Measurements from ENCODE around the gene GOPC.
"Not testable (repeated sequence)": the region's sequence is repeated elsewhere in the genome, so short reads cannot be mapped to it uniquely, and the experiment has no call there.

Gene GOPC

DNA sequence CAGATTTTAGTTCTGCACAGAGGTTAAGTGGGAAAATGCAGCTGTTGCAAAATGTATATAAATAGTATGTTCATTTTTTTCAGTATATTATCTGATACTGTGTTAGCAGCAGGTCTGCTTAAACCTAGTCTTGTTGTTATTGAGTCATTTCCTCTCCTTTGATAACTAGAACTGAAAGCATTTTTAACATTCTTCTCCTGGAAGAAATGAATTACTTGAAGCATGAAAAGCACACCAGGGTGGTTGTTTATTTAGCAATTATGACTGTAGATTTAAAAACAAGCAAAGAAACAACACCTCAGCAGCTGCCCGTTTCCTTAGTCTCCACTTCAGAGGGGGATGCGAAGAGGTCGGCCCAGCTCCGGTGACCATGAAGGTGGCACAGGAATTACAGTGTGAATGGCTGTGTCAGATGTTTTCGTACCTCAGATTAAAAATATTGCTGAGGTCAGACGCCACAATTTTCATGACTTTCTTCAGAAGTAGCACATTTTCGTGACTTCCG, 53.5 kb downstream of the GOPC start:
- no peak for FAIRE-seq

DNA sequence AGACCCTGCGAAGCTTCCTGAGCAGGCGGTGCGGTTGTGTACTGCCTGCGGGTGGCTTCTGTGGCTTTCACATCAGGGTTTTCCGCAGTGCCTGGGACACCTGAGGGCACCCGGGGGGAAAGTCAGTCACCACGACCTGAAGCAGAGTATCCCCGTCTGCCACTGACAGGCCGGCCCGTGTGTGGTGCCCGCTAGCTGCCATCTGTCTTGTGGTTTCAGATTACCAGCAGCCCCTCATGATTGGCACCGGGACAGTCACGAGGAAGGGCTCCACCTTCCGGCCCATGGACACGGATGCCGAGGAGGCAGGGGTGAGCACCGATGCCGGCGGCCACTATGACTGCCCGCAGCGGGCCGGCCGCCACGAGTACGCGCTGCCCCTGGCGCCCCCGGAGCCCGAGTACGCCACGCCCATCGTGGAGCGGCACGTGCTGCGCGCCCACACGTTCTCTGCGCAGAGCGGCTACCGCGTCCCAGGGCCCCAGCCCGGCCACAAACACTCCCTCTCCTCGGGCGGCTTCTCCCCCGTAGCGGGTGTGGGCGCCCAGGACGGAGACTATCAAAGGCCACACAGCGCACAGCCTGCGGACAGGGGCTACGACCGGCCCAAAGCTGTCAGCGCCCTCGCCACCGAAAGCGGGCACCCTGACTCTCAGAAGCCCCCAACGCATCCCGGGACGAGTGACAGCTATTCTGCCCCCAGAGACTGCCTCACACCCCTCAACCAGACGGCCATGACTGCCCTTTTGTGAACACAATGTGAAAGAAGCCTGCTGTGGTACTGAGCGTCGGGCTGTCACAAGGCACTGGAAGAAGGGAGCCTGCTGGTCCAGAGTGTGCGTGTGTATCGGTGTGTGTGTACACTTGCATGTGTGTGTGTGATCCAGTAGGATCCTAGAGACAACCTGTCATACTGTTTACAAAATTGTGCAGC, 54.4 kb downstream of the GOPC start:
- FAIRE-seq = no peak

DNA sequence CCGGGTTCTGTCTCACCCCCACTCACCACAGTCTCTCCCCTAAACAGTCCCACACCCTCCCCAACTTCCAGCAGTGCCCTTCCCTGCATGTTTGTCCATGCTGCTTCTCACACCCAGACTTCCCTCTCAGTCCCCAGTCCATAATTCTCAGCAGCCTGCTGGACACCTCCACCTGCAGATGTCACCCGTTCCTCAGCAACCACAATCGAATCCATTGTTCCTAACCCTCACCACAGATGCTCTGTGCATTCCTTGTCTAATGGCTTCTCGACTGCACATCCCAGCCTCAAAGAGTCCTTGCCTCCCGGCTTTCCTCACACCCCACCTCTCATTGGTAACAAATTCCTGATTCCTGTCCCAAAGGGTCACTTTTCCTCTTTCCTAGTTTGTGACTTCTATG, 55.6 kb downstream of the GOPC start:
- FAIRE-seq = no peak

DNA sequence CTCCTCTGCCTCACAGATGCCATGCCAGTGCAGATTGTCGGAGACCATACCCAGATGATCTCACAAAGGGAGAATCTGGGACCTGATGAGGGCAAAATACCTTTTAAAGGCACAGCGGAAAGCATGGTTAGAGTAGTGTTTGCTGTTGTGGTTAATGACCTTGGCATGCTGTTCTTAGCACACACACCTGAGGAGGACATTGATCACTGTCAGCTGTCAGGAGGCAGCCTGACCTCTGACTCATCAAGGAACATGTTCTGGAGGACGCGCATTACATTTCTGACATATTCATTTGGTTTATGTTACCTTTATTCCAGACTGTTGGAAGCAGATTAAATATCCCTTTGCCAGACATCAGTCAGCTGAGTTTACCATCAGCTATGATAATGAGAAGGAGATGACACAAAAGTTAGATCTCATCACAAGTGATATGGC, 57.1 kb downstream of the GOPC start:
- FAIRE-seq = no peak

DNA sequence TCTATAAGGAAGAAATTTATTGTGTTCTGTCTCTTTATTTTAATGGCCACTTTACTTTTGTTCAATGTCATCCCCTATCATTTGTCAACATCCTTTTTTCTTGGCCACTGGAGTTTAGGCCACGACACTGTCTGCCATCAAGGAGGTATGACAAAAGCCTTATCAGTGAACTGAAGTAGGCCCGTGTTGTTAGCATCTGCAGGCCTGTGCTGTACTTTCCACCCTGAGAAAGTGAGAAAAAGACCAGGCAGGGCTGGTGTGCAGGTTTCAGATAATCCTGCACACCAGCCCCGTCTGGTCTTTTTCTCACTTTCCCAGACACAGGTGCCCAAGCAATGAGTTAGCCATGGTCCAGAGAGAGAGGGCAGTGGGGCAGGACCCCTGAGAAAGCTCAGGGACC, 57.6 kb downstream of the GOPC start:
- FAIRE-seq = no peak

DNA sequence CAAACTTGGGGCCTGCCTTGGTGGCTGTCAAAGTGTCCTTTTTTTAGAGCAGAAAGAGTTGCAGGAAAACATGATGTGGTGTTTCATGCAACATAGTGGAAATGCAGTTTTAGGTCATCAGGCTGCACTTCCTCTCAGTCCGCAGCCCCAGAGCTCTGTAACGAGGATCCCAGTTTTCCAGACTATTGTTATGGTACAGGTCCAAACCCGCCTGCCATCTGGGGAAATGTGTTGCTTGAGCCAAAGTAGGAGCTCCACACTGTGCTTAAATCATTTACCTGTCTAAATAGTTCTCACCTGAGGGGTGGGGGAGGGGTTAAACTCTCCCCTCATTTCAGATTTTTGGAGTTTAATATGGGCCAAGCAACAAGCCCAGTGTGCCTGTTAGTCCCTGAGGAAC, 59.8 kb downstream of the GOPC start:
- FAIRE-seq = no peak

DNA sequence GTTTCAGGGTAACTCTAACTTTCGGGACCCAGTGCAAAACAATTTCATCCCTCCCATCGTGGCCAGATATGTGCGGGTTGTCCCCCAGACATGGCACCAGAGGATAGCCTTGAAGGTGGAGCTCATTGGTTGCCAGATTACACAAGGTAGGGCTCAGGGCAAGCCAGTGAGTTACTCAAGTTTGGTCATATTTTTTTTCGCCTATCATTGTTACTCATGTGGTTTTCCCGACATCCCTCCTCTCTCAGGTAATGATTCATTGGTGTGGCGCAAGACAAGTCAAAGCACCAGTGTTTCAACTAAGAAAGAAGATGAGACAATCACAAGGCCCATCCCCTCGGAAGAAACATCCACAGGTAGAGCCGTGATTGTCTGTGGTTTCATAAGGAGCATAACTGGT, 61.6 kb downstream of the GOPC start:
- no peak for FAIRE-seq

DNA sequence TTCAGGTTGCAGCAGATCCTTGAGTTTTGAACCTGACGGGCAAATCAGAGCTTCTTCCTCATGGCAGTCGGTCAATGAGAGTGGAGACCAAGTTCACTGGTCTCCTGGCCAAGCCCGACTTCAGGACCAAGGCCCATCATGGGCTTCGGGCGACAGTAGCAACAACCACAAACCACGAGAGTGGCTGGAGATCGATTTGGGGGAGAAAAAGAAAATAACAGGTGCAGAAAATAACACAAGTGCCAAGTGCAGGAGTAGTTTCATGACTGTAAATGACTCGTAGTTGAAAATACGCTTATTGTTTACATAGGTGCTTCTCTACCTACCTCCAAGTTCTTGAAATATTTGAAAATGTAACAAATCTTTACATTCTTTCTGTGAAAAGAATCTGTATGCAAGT, 63.7 kb downstream of the GOPC start:
- no peak for FAIRE-seq

DNA sequence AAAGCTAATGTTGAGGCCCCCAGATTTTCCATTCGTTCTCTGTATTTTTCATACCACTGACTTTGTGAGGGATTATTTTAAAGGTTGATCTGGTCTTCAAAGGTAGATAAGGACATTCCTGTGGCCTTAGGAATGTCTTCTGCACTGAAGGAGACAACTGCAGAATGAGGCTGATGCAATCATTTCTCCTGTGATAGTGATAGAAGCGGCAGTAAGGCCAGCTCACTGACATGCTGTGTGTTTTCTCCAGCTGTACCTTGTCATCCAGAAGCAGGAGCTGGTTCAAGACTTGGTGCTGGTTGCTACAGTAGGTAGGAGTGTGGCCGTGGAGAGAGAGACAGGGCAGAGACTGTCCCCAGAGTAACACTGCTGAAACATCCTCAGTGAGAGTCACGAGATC, 66.0 kb downstream of the GOPC start:
- no peak for FAIRE-seq

DNA sequence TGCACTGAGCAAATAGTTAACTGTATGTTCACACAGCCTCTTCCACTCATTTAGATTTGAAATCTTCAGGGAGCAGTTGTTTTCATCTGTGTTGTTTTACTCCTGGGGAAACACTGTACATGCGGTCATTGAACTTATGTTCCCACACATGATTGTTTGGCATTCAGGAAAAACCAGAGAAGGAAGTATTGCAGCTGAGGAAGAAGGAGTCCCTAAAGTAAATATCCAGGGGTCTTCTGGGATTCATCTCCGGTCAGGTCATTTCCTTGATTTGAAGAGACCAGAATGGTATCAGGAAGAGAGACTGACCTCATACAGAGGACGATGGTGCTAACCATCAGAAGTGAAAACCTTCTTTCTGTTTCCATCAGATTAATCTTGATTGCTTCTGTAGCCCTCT, 67.3 kb downstream of the GOPC start:
- no peak for FAIRE-seq

DNA sequence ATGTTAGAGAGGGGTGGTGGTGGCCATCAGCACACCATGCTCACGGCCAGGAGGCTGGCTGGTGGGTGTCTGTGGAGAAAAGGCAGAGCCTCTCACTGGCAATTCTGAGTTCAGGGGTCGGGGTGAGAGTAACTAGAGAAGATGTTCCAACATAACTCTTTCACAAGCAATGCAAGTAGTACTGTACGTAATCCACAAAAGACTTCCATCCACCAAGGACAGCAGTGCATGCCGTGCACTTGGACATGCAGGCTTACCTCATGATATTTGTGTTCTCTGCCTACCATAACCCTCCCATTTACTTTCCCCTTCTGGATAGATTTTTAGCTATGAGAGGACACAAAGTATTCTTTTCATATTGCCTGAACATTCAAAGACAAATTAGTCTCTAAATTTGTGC, 68.5 kb downstream of the GOPC start:
- FAIRE-seq = no peak

DNA sequence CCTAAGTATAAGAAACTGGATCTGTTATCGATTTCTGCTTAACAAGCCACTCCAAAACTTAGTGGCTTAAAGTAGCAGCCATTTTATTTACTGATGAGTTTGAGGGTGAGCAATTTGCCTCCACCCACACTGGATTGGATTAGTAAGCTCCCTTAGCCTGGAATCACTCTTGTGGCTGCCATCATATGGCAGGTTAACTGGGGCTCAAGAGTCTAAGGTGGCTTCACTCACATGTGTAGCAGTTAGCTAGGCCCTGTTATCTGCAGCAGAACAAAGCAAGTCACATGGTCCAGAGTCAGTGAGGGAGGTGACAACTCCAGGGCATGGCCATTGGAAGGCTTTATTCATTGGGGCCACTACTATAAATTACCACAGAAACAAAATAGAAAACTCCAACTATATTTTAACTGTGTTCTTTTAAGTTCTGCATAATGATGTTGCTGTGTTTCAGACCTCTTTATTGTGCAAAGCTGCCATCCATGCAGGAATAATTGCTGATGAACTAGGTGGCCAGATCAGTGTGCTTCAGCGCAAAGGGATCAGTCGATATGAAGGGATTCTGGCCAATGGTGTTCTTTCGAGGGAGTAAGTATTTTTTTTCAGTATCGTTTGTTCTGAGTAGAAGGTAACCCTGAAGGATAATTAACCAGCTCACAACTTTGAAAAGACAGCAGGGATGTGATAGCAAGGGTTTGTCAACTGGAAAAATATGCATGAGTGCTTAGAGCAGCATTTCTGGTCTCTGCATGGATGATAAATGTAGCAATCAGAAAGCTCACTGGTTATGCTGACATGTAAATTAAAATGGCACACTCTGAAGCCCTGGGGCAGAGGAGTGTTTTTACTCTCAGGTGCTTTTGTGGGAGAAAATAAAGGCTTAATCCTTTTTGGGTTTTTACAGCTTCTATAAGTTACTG, 70.2 kb downstream of the GOPC start:
- FAIRE-seq = no peak

DNA sequence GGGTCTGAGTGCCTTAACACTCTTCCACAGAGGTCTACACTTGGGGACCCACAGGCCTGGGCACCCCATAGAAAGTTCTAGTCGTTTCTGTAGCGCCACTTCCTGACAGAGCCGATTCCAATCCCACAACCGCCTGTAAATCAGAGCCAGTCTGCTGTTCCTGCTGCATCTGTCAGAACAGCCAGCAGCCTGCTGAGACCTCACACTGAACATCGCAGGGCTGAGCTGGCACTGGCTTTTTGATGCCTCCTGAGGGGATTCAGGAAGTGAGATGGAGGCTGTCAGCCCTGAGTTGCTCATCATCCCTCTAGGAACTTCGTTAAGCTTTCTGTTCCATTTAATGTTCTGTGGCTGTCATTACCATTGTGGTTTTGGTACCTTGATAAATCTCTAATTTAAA, 71.0 kb downstream of the GOPC start:
- FAIRE-seq = no peak

DNA sequence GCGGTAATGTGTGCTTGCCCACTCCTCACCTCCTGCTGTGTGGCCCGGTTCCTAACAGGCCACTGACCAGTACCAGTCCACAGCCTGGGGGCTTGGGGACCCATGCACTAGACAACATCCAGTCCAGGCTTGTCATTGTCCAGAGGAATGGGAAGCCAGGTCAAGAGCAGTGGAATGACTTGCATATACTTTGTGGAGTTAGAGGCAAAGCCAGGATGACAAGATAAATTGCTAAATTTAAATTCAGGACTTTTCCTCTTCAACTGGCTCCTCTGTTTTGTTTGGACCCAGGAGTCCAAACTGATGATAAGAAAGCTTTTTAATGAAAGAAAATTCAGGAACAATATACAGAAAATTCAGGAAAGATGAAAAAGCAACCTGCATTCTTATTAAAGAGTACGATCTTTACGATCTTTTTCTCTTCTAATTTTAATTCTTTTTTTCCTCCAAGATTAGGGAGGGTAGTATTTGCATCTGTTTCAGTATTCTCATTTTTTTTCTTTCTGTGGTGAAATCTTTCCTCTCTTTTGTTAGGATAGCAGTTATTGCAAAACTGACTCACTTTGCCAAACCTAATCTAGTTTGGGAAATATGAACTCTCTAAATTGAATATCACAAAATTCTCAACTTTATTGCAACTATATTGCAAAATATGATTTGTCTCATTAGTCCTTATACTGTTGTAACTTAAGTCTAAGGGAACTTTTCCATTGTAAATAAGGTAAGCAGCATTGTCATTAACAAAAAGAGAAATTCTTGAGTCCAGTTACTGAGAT, 71.7 kb downstream of the GOPC start:
- no peak for FAIRE-seq

DNA sequence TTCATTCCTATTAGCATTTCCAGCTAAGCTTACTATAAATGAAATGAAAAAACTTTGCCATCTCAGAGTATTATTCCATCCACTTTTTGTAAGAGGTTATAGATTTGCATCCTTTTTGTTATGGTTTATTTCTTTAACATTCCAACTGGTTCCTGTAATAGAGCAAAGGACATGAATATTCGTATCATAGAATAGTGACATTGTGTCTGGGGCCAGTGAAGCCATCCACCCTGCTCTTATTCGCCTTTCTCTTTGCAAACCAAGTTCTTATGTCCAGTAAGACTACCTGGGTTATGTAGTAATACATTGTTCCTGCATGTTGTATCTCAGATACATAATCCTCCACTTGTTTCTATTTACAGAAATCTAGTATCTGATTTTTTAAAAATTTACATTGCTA, 76.7 kb downstream of the GOPC start:
- FAIRE-seq = no peak

DNA sequence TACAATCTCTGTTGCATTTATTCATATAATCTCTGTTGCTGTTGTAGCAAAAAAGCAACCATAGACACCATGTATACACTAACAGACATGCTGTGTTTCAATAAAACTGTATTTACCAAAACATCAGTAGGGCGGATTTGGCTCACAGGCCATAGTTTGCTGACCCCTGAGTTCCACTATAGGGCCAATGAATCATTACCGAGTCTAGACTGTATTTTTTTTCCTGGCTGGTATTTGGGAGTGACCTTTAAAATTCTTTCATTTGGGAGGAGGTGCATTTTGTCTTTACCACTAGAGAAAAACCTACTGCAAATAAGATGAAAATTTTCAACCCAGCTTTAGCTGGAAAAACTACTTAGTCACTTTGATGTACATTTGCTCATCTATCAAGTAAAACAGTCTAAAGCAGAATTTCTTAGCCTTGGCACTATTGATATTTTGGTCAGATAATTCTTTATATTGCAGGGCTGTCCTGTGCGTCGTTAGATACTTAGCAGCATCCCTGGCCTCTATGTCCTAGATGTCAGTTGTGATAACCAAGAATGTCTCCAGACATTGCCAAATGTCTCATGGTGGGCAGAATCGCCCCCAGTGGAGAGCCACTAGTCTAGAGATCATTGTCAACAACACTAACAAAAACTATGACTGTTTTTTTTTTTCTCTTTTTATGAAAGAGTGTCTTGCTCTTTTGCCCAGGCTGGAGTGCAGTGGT, 80.4 kb downstream of the GOPC start:
- FAIRE-seq = no peak

DNA sequence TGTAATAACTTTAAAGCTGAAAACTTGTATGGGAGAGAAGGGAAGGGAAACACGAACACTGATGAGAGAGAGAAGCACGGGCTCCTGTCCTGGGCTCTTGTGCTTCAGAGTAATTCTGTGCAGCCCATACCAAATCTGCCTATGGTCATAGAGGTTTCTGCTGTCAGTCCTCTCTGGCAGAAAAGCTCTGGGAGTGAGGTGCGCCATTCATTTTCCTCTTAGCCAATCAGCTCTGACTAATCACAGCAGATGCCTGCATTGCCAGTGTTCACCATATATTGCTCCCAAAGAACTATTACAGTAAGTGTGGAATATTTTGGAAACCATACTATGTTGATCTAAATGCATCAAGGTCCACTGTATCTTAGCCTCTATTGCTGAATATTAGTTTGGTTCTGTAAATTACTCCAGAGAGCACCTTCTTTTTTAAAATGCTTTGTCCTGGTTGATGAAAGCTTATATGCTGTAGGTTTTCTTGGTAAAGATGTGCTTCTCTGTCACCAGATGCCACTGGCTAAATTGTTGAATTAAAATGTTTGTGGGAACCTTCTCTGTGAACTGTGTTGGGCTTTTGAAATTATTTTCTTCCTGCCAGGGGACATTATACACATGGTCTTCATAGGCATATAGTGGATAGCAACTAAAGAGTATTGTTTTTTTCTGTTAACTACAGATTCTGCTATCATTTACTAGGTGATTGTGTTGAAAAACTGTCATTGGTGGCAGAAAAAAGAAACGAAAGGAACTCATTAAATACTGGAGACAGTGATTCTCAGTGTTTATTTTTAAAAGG, 81.5 kb downstream of the GOPC start:
- no peak for FAIRE-seq

DNA sequence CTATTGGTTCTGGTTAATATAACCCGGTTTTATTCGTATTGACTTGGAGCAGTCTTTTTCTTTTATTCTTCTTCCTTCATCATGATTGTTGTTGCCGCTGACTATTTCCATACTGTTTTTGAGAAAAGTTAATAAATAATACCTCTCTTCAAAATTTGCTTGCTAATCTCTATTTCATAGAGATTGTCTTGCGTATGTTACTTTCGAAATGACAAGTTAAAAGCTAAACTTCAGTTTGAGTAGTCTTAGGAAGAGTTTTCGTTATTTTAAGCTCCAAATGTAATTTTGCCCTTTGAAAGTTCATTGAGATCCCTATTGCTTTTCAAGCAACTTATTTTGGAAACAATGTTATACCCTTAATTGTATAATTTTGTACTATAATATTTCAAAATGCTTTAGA, 83.4 kb downstream of the GOPC start:
- FAIRE-seq = no peak

DNA sequence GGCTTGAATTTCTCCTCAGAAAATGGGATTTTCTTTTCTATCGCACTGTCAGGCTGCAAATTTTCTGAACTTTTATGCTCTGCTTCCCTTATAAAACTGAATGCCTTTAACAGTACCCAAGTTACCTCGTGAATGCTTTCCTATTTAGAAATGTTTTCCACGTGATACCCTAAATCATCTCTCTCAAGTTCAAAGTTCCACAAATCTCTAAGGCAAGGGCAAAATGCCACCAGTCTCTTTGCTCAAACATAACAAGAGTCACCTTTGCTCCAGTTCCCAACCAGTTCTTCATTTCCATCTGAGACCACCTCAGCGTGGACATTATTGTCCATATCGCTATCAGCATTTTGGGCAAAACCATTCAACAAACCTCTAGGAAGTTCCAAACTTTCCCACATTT, 84.3 kb downstream of the GOPC start:
- FAIRE-seq = not testable (repeated sequence)

DNA sequence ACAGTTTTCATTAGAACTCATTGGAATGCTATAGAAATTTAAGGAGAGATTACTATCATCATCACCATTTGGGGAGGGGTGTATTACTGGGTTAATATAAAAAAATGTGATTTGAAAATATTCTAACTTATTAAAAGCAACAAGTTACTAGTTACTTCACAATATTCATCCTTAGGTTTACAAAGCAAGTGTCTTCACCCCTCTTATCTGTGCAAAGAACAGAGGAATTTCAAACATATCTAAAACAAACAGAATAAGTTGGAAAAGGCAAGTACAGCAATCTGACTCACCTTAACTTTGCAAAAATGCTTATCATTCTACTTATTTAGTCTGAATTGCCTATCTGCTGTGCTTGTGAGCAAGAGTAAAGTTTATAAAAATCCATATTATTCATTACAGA, 87.0 kb downstream of the GOPC start:
- no peak for FAIRE-seq

DNA sequence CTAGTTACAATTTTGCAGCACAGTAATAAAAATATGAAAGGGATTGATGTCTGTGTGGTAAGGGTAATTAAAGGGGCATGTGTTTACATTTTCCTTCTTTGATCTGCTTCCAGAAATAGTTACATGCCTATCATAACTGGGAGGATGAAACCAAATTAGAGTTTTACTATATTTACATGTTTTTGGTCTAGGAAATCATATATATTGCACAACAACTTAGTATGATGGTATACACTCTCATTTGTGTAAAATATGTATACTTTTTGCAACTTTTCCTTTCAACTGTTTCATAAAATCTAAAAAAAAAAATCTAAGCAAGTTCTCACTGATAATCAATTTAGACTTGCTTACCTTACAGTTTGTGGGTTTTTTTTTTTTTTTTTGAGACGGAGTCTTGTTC, 87.7 kb downstream of the GOPC start:
- no peak for FAIRE-seq
